GM23338 (cell line): ENCODE measurements around the gene CHMP1B.

ENCODE experiments used
- CREB1 ChIP-seq: fragments of 250-450 bp; sonication (Bioruptor Pico); IDR thresholded peaks from 2 replicates; pipeline ENCODE4 v1.5.0; 2020; ENCODE audit warnings: low read depth, mild to moderate bottlenecking, moderate library complexity
- CTCF ChIP-seq, 2 experiments: fragments of 200-600 bp in 1 of 2; sonication (generic) in 1 of 2; conservative IDR thresholded peaks; 2 replicates each; pipeline versions ENCODE4 v1.5.1 to v1.6.1; 2016 to 2017; ENCODE audit warnings: antibody characterized with exemption in 2 of 2, low read depth in 2 of 2, mild to moderate bottlenecking in 2 of 2, moderate library complexity in 1 of 2
- EZH2 ChIP-seq: fragments of 200-600 bp; sonication (generic); IDR thresholded peaks from one replicate; pipeline ENCODE4 v1.8.0; 2017; ENCODE audit warnings: antibody characterized with exemption, mild to moderate bottlenecking, low read depth; ENCODE audit not compliant: unreplicated experiment
- EZH2phosphoT487 ChIP-seq: fragments of 200-600 bp; sonication (generic); IDR thresholded peaks from one replicate; pipeline ENCODE4 v1.8.1; 2018; ENCODE audit warnings: antibody characterized with exemption; ENCODE audit not compliant: unreplicated experiment
- NANOG ChIP-seq: IDR thresholded peaks from 2 replicates; pipeline ENCODE4 v1.6.1; 2016; ENCODE audit warnings: antibody characterized with exemption, borderline replicate concordance
- POLR2AphosphoS5 ChIP-seq: IDR thresholded peaks from 2 replicates; pipeline ENCODE4 v1.6.1; 2016; ENCODE audit warnings: antibody characterized with exemption, low read depth
- STAT1 ChIP-seq: IDR thresholded peaks from one replicate; pipeline ENCODE4 v1.6.1; 2016; ENCODE audit warnings: antibody characterized with exemption; ENCODE audit not compliant: unreplicated experiment
- TF ChIP-seq, protein P1 (sequence below): IDR thresholded peaks from one replicate; pipeline ENCODE4 v1.6.1; 2018; ENCODE audit warnings: antibody characterized with exemption; ENCODE audit not compliant: unreplicated experiment

DNA sequence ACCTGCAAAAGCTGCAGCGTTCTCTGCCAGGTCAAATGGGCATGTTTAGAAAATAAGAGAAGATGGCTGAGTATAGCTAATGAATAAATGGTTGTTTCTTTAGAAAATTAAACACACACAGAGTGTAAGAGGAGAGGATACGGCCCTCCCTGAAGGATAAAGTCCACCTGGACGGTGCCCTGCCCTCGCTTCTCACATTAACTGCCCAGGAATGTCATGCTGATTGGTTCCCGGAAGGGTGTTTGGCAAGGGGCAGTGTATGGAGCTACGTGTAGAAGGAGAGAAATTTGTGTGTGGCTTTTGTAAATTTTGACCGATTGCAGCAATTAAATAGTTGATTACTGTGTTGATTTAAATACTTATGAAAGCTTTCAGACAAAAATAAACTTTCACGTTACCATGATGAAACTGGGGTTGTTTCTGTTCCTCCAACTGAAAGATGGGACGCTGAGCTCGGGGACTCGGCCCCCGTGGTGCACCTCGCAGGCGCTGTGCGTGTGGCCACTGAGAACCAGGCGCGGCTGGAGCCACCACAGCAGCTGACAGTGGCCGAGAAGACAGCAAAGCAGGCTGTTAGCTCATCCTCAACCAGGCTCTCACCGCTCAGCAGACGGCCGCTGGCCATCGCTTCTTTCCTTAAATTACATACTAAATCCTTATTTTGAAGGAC is 34.2 kb downstream of the CHMP1B start:
- TF ChIP-seq POLR2AphosphoS5 (no peak), CTCF (conservative IDR thresholded peaks at IDR 0.05; ENCODE audit: low read depth in 2 of 2) (no peak), EZH2phosphoT487 (no peak), EZH2 (no peak), NANOG (no peak), STAT1 (no peak), CREB1 (CRISPR knock-in tag) (no peak)
- TF ChIP-seq, protein P1, sequence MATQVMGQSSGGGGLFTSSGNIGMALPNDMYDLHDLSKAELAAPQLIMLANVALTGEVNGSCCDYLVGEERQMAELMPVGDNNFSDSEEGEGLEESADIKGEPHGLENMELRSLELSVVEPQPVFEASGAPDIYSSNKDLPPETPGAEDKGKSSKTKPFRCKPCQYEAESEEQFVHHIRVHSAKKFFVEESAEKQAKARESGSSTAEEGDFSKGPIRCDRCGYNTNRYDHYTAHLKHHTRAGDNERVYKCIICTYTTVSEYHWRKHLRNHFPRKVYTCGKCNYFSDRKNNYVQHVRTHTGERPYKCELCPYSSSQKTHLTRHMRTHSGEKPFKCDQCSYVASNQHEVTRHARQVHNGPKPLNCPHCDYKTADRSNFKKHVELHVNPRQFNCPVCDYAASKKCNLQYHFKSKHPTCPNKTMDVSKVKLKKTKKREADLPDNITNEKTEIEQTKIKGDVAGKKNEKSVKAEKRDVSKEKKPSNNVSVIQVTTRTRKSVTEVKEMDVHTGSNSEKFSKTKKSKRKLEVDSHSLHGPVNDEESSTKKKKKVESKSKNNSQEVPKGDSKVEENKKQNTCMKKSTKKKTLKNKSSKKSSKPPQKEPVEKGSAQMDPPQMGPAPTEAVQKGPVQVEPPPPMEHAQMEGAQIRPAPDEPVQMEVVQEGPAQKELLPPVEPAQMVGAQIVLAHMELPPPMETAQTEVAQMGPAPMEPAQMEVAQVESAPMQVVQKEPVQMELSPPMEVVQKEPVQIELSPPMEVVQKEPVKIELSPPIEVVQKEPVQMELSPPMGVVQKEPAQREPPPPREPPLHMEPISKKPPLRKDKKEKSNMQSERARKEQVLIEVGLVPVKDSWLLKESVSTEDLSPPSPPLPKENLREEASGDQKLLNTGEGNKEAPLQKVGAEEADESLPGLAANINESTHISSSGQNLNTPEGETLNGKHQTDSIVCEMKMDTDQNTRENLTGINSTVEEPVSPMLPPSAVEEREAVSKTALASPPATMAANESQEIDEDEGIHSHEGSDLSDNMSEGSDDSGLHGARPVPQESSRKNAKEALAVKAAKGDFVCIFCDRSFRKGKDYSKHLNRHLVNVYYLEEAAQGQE: no peak
